Measurements from ENCODE around the gene RPL29. TPM values are rescaled to one million over a fixed set of nuclear protein-coding genes. Genes with fewer than 3 reads are reported as not detected.

The RPL29 gene
- total and polyA plus RNA-seq, 2 of the 8 experiments (the other 6 are each of a cell fraction or from before 2014, with no cell fraction given), result 1,467 to 2,660 TPM

- Histone ChIP-seq H2BK120ac (replicated peaks; ENCODE audit: low read depth, low read length) (no peak overlapping the region), H3K23ac (ENCODE audit: insufficient read length) (no peak overlapping the region), H3K36me3 (ENCODE audit: control insufficient read depth in 2 of 4, insufficient read depth in 4 of 4, low read length in 3 of 4) (no peaks in the 10 kb centered on the region), H2AFZ (ENCODE audit: low read length) (no peak overlapping the region), H3K4me2 (ENCODE audit: insufficient read depth in 1 of 2, low read depth in 2 of 2, low read length in 2 of 2) (no peak overlapping the region), H3K27ac (ENCODE audit: low read depth, low read length) (no peak overlapping the region), H3K4me1 (replicated peaks in 1 of 4; ENCODE audit: control insufficient read depth in 3 of 4, insufficient read depth in 4 of 4, low read length in 3 of 4) (peaks cover 0 to 2% (median 0%) of the 10 kb centered on the region in 4 experiments; a peak in 2 of 7 replicates), H2BK5ac (ENCODE audit: low read depth, low read length) (no peak overlapping the region; the same call in 1 of the 2 replicates), H3K4me3 (ENCODE audit: extremely low read depth in 1 of 4, insufficient read depth in 2 of 4, low read depth in 3 of 4, low read length in 4 of 4) (no peak overlapping the region), H4K8ac (ENCODE audit: extremely low read depth, insufficient read depth, low read length) (no peak overlapping the region), H2BK15ac (ENCODE audit: low read length) (no peak overlapping the region), H3K23me2 (ENCODE audit: low read depth, low read length) (no peaks in the 10 kb centered on the region), H2BK12ac (ENCODE audit: low read depth, low read length) (0 out of 2 replicates have a peak overlapping the region, but pooled peaks have one; percentile 27), H4K91ac (replicated peaks; ENCODE audit: insufficient read length, low read length) (no peak overlapping the region), H3K9me3 (ENCODE audit: insufficient read depth in 2 of 2, low read depth in 1 of 2, low read length in 1 of 2) (no peaks in the 10 kb centered on the region), H3K79me1 (ENCODE audit: low read depth, low read length) (no peaks in the 10 kb centered on the region), H3K56ac (replicated peaks; ENCODE audit: insufficient read length, low read depth, low read length) (no peak overlapping the region), H2BK20ac (ENCODE audit: low read length) (no peak overlapping the region), H3K14ac (ENCODE audit: insufficient read length) (no peak overlapping the region), H3K4ac (replicated peaks; ENCODE audit: insufficient read length, low read depth, low read length) (no peak overlapping the region), H3K27me3 (replicated peaks in 1 of 4; ENCODE audit: control insufficient read depth in 3 of 4, extremely low read depth in 1 of 4, insufficient read depth in 3 of 4, low read length in 3 of 4) (no peaks in the 10 kb centered on the region), H4K5ac (ENCODE audit: insufficient read length, low read depth, low read length) (no peak overlapping the region), H4K20me1 (replicated peaks in 1 of 2; ENCODE audit: control insufficient read depth in 1 of 2, insufficient read depth in 2 of 2, low read length in 2 of 2) (no peaks in the 10 kb centered on the region), H3K18ac (ENCODE audit: extremely low read depth, low read length) (no peak overlapping the region), H2AK5ac (ENCODE audit: low read depth, low read length) (no peak overlapping the region), H3K79me2 (ENCODE audit: control insufficient read depth in 1 of 2, insufficient read depth in 2 of 2, low read length in 2 of 2) (no peaks in the 10 kb centered on the region), H3K9ac (replicated peaks in 1 of 4; ENCODE audit: extremely low read depth in 1 of 4, low read depth in 3 of 4, low read length in 3 of 4) (no peak overlapping the region)
- DNase-seq (ENCODE audit: low read depth in 1 of 2, low spot score in 2 of 2), result no peak
- WGBS, 2 experiments (ENCODE audit: extremely low coverage in 1 of 2, insufficient coverage in 1 of 2, insufficient read length in 1 of 2, insufficient replicate concordance in 2 of 2, low coverage in 1 of 2, low lambda C conversion rate in 2 of 2, missing lambda C conversion rate in 1 of 2), result 94% methylated on average over 11 of the region's 12 CpGs; no CpG with 5 or more reads in 1 of the 2 experiments
- no peak for FAIRE-seq
- CTCF ChIA-PET (ENCODE audit: partially characterized antibody), result interaction anchor here (0.6 to 9.4 kb wide), 8 partner anchors 9 to 360 kb away, joined by 3 to 124 read pairs (median 12); no protein-coding TSS in a partner anchor
- POLR2A ChIA-PET (ENCODE audit: partially characterized antibody), result interaction anchor here (0.7 to 1.7 kb wide), 4 partner anchors 9 to 96 kb away, joined by 3 to 4 read pairs (median 3); no protein-coding TSS in a partner anchor
- TF ChIP-seq NRF1 (IDR thresholded peaks at IDR 0.05; ENCODE audit: low read depth, low read length), result no peak
- no peak for TF ChIP-seq CHD1 (IDR thresholded peaks at IDR 0.05; ENCODE audit: low read depth, low read length)
These were observed 32.9 kb upstream of the RPL29 start for GRCh38 chr3:52028572-52028971.
